DND-41 (cell line): ENCODE measurements around the gene CTNNA3.

Experiments
- EZH2 ChIP-seq: IDR thresholded peaks from 3 replicates; pipeline ENCODE4 v1.6.1; 2012; ENCODE audit warnings: borderline replicate concordance, low read depth, mild to moderate bottlenecking, moderate library complexity, low read length, inconsistent platforms; ENCODE audit not compliant: severe bottlenecking
- TF ChIP-seq, protein P1 (sequence below): IDR thresholded peaks from 2 replicates; pipeline ENCODE4 v1.5.1; 2012; ENCODE audit warnings: borderline replicate concordance, low read length, moderate library complexity, mild to moderate bottlenecking; ENCODE audit not compliant: poor library complexity, severe bottlenecking; ENCODE audit errors: extremely low read depth

DNA sequence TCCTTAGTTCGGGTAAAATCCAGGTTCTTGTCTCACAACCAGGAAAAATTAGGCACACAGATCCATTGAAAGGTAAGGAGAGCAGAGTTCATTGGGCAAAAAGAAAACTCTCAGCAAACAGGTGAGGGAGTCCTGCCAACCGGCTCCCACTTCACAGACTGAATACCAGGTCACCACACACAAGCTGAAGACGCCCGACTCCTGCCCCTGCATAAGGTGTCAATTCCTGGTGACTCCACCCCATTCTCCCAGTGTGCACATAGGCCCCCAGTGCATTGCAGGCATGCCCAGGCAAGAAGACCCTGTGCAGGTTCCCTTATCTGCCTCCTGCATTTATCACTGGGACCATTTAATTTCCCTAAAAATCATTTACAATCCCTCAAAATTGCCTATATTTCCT, 415.6 kb downstream of the CTNNA3 start:
- TF ChIP-seq, protein P1, sequence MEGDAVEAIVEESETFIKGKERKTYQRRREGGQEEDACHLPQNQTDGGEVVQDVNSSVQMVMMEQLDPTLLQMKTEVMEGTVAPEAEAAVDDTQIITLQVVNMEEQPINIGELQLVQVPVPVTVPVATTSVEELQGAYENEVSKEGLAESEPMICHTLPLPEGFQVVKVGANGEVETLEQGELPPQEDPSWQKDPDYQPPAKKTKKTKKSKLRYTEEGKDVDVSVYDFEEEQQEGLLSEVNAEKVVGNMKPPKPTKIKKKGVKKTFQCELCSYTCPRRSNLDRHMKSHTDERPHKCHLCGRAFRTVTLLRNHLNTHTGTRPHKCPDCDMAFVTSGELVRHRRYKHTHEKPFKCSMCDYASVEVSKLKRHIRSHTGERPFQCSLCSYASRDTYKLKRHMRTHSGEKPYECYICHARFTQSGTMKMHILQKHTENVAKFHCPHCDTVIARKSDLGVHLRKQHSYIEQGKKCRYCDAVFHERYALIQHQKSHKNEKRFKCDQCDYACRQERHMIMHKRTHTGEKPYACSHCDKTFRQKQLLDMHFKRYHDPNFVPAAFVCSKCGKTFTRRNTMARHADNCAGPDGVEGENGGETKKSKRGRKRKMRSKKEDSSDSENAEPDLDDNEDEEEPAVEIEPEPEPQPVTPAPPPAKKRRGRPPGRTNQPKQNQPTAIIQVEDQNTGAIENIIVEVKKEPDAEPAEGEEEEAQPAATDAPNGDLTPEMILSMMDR = no peak
- no peak for TF ChIP-seq EZH2
